ENCODE results near the gene MLANA. TPM values are rescaled to one million over a fixed set of nuclear protein-coding genes. Genes with fewer than 3 reads are reported as not detected.
A peak's percentile ranks its signal among the peaks of the same experiment; 100 is the strongest.

MLANA gene
- total and polyA plus RNA-seq, 2 donors (not counting 1 experiment from before 2014, with no cell fraction given), result not detected

DNA sequence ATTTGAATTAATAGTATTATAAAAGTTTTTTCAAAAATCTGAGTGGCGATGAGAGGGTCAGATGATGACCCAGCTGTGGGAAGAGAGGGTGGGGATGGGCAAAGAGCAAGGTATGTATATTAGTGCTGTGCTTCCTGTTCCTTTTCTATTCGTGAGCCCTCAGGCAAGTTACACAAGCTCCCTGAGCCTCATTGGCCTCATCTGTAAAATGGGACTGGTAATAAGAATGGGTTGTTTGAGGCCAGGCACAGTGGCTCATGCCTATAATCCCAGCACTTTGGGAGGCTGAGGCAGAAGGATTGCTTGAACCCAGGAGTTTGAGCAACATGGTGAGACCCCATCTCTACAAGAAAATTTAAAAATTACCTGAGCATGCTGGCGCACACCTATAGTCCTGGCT lies 24.0 kb upstream of the MLANA start:
- Histone ChIP-seq H3K9ac (ENCODE audit: insufficient read depth, low read length) (no peak overlapping the region), H3K36me3 (ENCODE audit: control insufficient read depth, insufficient read depth, low read length) (no peaks in the 10 kb centered on the region), H4K20me1 (ENCODE audit: control insufficient read depth, extremely low read depth, insufficient read depth, low read length) (no peaks in the 10 kb centered on the region), H3K9me3 (ENCODE audit: control insufficient read depth, insufficient read depth, low read depth, low read length) (no peaks in the 10 kb centered on the region), H3K4me2 (ENCODE audit: extremely low read depth, insufficient read depth, low read length) (no peak overlapping the region), H3K27ac (ENCODE audit: insufficient read depth, low read length) (no peak overlapping the region), H2AFZ (ENCODE audit: low read length) (no peak overlapping the region), H3K27me3 (ENCODE audit: control insufficient read depth, insufficient read depth, low read length) (no peaks in the 10 kb centered on the region), H3K4me3 (replicated peaks in 1 of 4; ENCODE audit: control extremely low read depth in 1 of 4, insufficient read depth in 1 of 4, low read depth in 3 of 4, low read length in 4 of 4) (no peak overlapping the region), H3K4me1 (ENCODE audit: control insufficient read depth, extremely low read depth, insufficient read depth, low read length) (no peaks in the 10 kb centered on the region), H3K79me2 (ENCODE audit: control insufficient read depth, insufficient read depth, low read length) (no peaks in the 10 kb centered on the region)
- TF ChIP-seq EZH2 (IDR thresholded peaks at IDR 0.05; ENCODE audit: low read length, missing control alignments), result no peak
- TF ChIP-seq, protein P1, sequence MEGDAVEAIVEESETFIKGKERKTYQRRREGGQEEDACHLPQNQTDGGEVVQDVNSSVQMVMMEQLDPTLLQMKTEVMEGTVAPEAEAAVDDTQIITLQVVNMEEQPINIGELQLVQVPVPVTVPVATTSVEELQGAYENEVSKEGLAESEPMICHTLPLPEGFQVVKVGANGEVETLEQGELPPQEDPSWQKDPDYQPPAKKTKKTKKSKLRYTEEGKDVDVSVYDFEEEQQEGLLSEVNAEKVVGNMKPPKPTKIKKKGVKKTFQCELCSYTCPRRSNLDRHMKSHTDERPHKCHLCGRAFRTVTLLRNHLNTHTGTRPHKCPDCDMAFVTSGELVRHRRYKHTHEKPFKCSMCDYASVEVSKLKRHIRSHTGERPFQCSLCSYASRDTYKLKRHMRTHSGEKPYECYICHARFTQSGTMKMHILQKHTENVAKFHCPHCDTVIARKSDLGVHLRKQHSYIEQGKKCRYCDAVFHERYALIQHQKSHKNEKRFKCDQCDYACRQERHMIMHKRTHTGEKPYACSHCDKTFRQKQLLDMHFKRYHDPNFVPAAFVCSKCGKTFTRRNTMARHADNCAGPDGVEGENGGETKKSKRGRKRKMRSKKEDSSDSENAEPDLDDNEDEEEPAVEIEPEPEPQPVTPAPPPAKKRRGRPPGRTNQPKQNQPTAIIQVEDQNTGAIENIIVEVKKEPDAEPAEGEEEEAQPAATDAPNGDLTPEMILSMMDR (conservative IDR thresholded peaks at IDR 0.05 in 1 of 2, IDR thresholded peaks at IDR 0.05 in 1 of 2; ENCODE audit: low read depth in 1 of 2, low read length in 2 of 2), result no peak
- DNase-seq (ENCODE audit: low read depth in 2 of 2), result no peak

DNA sequence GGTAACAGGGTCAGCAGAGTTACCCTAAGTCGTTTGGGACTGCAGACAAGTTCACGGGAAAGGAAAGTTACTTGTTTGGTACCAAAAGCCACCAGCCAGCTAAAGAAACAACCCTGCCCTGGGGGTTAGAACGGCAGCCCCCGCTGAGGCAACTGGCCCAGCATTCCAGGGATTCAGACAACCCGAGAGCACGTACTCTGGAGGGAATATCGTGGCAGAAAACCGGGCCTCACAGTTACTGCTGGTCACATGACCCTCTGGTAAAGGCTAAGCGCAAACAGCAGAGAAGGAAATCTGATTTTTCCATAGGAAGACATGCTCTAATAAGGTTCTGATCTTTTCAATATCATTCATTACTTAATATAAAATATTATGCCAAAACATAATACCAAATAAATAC lies 22.5 kb upstream of the MLANA start:
- Histone ChIP-seq H3K9me3 (ENCODE audit: control insufficient read depth, insufficient read depth, low read depth, low read length) (no peaks in the 10 kb centered on the region), H3K27me3 (ENCODE audit: control insufficient read depth, insufficient read depth, low read length) (no peaks in the 10 kb centered on the region), H3K79me2 (ENCODE audit: control insufficient read depth, insufficient read depth, low read length) (no peaks in the 10 kb centered on the region), H3K27ac (ENCODE audit: insufficient read depth, low read length) (no peak overlapping the region), H3K4me3 (replicated peaks in 1 of 4; ENCODE audit: control extremely low read depth in 1 of 4, insufficient read depth in 1 of 4, low read depth in 3 of 4, low read length in 4 of 4) (no peak overlapping the region), H3K36me3 (ENCODE audit: control insufficient read depth, insufficient read depth, low read length) (no peaks in the 10 kb centered on the region), H3K4me2 (ENCODE audit: extremely low read depth, insufficient read depth, low read length) (no peak overlapping the region), H3K9ac (ENCODE audit: insufficient read depth, low read length) (no peak overlapping the region), H4K20me1 (ENCODE audit: control insufficient read depth, extremely low read depth, insufficient read depth, low read length) (no peaks in the 10 kb centered on the region), H3K4me1 (ENCODE audit: control insufficient read depth, extremely low read depth, insufficient read depth, low read length) (no peaks in the 10 kb centered on the region), H2AFZ (ENCODE audit: low read length) (no peak overlapping the region)
- TF ChIP-seq, protein P1 (conservative IDR thresholded peaks at IDR 0.05 in 1 of 2, IDR thresholded peaks at IDR 0.05 in 1 of 2; ENCODE audit: low read depth in 1 of 2, low read length in 2 of 2), result no peak
- TF ChIP-seq EZH2 (IDR thresholded peaks at IDR 0.05; ENCODE audit: low read length, missing control alignments), result no peak
- DNase-seq (ENCODE audit: low read depth in 2 of 2), result no peak

DNA sequence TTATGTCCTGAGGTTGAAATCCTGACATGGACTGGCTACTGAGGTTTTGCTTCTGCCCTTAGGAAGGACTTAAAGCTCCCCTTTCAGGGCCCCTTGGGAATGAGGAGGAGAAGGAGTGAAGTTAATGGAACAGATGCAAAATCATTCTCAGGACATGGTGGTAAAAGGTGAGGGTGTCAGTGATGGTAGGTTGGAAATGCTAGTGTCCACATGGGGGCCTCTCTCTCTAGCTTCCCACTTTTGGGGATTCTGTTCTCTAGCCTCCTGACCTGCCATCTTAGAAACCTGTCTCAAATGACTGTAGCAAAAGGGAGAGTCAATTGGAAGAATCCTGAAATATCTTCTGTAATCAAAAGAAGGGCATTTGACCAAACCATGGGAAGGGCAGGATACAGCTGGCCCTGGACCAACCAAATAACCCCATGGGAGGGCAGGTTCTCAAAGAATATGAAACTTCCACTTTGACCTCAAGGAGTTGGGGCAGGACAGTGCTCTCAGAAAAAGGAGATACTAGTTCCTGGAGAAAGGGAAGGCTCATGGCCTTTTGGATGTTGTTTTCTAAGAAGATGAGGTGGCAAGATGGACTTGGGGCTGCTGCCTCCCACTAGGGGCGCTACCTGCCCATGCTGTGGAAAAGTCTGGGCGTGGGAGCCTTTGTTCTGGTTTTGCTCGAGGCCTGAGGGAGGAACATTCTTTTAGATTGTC lies 21.2 kb upstream of the MLANA start:
- H3K36me3 ChIP-seq (ENCODE audit: control insufficient read depth, insufficient read depth, low read length), result no peaks in the 10 kb centered on the region
- H3K27ac ChIP-seq (ENCODE audit: insufficient read depth, low read length), result no peak overlapping the region
- H3K4me1 ChIP-seq (ENCODE audit: control insufficient read depth, extremely low read depth, insufficient read depth, low read length), result no peaks in the 10 kb centered on the region
- H3K9ac ChIP-seq (ENCODE audit: insufficient read depth, low read length), result no peak overlapping the region
- H3K79me2 ChIP-seq (ENCODE audit: control insufficient read depth, insufficient read depth, low read length), result no peaks in the 10 kb centered on the region
- H2AFZ ChIP-seq (ENCODE audit: low read length), result no peak overlapping the region
- no peak overlapping the region for H3K4me2 ChIP-seq (ENCODE audit: extremely low read depth, insufficient read depth, low read length)
- no peaks in the 10 kb centered on the region for H4K20me1 ChIP-seq (ENCODE audit: control insufficient read depth, extremely low read depth, insufficient read depth, low read length)
- TF ChIP-seq, protein P1 (conservative IDR thresholded peaks at IDR 0.05 in 1 of 2, IDR thresholded peaks at IDR 0.05 in 1 of 2; ENCODE audit: low read depth in 1 of 2, low read length in 2 of 2), result peak in 1 of 2 donors; percentile 12
- TF ChIP-seq EZH2 (IDR thresholded peaks at IDR 0.05; ENCODE audit: low read length, missing control alignments), result no peak
- DNase-seq (ENCODE audit: low read depth in 2 of 2), result no peak
- no peak overlapping the region for H3K4me3 ChIP-seq (replicated peaks in 1 of 4; ENCODE audit: control extremely low read depth in 1 of 4, insufficient read depth in 1 of 4, low read depth in 3 of 4, low read length in 4 of 4)
- H3K27me3 ChIP-seq (ENCODE audit: control insufficient read depth, insufficient read depth, low read length), result no peaks in the 10 kb centered on the region
- no peaks in the 10 kb centered on the region for H3K9me3 ChIP-seq (ENCODE audit: control insufficient read depth, insufficient read depth, low read depth, low read length)

All from fibroblast of lung (primary cell).